GM12873 (cell line): ENCODE results near the gene IP6K3.

Experiments used
- TF ChIP-seq, protein P1 (sequence below): IDR thresholded peaks from 2 replicates; pipeline ENCODE4 v1.5.1; 2012; ENCODE audit warnings: low read depth, mild to moderate bottlenecking, moderate library complexity, low read length, control low read depth; ENCODE audit not compliant: insufficient read depth; ENCODE audit errors: missing control alignments

Gene IP6K3

GRCh38 chr6:33705955-33706725, 40.6 kb downstream of the IP6K3 start:
- TF ChIP-seq, protein P1, sequence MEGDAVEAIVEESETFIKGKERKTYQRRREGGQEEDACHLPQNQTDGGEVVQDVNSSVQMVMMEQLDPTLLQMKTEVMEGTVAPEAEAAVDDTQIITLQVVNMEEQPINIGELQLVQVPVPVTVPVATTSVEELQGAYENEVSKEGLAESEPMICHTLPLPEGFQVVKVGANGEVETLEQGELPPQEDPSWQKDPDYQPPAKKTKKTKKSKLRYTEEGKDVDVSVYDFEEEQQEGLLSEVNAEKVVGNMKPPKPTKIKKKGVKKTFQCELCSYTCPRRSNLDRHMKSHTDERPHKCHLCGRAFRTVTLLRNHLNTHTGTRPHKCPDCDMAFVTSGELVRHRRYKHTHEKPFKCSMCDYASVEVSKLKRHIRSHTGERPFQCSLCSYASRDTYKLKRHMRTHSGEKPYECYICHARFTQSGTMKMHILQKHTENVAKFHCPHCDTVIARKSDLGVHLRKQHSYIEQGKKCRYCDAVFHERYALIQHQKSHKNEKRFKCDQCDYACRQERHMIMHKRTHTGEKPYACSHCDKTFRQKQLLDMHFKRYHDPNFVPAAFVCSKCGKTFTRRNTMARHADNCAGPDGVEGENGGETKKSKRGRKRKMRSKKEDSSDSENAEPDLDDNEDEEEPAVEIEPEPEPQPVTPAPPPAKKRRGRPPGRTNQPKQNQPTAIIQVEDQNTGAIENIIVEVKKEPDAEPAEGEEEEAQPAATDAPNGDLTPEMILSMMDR: no peak

- TF ChIP-seq, protein P1: no peak
Measured at GRCh38 chr6:33705268-33705885, 41.3 kb downstream of the IP6K3 start.

- TF ChIP-seq, protein P1: no peak
Measured at GRCh38 chr6:33704215-33705066, 42.3 kb downstream of the IP6K3 start.

DNA sequence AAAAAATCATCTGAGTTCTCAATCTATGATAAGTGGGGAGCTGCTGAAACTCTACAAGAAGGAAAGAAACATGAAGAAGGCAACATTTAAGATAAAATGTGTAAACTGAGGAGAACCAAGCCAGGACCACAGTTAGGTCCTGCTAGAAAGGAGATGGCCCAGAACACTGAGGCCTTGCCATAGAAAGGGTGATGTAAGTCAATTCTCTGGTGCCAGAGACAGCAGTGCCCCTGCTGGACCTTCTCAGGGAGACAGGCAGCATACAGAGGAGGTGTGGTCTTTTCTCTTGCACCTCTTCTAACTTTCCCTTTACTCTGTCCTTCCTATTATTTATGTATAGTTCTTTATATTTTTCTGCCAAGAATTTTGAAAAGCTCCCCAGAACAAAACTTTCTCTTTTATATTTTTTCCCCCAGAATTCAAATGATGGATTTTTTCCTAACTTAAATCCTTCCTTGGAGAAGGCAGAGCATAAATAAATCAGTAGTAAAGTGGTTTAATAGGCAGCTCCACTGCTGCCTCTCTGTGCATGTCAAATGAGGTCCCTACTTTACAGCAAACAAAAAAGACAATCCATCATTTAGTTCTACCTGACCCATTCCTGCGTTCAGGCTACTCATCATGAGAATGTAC, 44.2 kb downstream of the IP6K3 start:
- TF ChIP-seq, protein P1: peak; percentile 60

DNA sequence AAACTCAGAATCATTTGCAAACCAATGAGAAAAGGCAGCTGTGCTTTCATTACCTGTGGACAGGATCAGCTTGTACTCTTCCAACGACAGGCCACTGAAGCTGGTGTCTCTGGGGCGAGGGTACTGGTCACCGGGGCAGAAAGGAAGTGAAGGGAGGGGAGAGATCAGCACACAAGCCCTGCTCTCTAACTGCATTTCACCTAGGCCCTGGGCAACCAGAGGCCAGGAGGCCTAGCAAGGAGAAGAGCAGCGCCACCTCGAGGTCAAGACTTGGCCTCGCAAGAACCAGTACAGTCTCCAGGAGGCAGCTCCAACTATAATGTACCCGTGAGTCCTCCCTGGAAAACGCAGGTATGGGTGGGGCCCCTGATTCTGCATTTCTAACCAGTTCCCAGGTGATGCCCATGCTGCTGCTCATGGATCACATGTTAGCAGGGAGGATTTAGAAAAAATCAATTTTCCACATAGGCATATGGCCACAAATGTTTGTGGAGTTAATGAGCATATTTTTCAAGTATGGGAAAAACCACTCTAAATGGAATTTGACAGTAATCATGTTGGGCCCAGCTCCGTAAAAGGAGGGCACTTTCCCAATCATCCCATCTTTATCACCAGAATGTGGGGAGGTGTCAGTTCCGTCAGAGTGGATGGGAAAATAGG, 46.2 kb downstream of the IP6K3 start:
- TF ChIP-seq, protein P1: peak; percentile 96

DNA sequence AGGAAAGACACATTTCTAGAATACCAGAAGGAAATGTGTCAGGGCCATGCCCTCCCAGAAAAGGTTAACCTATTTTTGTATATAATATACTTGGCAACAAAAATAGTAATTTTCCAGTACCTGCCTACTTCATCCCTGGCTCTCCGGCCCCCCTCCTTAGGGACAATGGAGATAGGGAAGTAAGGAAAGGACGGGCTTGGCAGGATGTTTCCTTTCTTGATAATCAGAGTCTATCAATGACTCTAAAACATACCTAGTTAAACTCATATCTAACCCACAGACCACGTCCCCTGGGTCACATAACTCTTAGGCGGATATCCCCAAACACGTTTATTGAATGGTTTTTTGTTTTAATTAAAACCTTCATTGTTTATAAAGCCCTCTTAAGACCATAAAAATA, 47.0 kb downstream of the IP6K3 start:
- TF ChIP-seq, protein P1: no peak
